ENCODE data around the gene KLHDC10. TPM values are rescaled to one million over a fixed set of nuclear protein-coding genes. Genes with fewer than 3 reads are reported as not detected.
"Not testable (repeated sequence)": the region's sequence is repeated elsewhere in the genome, so short reads cannot be mapped to it uniquely, and the experiment has no call there.

KLHDC10 gene
- polyA plus RNA-seq, 10 donors = 35.0 to 49.8 (median 42.7) TPM

DNA sequence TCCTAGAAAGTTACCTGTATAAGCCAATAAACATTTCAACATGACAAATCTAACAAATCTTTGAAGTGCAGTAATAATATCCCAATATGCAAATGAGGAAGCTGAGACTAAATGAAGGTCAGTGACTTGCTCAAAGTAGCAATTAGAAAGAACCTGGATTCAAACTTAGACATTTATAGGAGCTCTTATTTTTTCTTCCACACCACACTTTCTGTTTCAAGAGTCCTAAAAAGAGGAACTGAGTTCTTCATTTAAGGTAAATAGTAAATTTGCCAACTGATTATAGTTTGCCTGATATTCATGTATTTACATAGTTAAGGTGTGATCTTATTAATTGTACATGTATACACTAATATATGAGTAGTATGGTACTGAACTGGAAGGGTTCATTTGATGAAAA is 44.0 kb downstream of the KLHDC10 start:
- no peak for DNase-seq

DNA sequence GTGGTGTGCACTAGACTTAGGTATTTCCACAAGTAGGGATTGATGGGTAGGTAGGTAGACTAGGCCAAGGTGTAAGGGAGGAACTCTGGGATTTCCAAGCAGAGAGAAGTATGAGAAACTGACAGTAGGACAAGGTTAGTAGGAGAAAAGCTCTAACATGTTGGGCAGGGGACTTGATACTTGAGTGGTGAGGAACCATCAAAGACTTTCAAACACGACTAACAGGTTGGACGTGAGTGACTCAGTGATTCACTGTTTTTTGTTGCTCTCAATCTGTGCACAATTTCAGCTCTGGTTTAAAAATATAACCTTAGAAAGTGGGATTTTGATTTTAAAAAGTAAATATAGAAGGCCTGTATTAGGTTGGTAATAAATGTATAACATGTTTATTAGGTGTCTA is 44.4 kb downstream of the KLHDC10 start:
- no peak for DNase-seq

- DNase-seq = no peak
These were observed 48.0 kb downstream of the KLHDC10 start for GRCh38 chr7:130118294-130118693.

GRCh38 chr7:130118801-130119200 is 48.5 kb downstream of the KLHDC10 start:
- no peak for DNase-seq

GRCh38 chr7:130123501-130123900 is 53.2 kb downstream of the KLHDC10 start:
- DNase-seq = no peak

GRCh38 chr7:130124711-130125110 is 54.4 kb downstream of the KLHDC10 start:
- no peak for DNase-seq

DNA sequence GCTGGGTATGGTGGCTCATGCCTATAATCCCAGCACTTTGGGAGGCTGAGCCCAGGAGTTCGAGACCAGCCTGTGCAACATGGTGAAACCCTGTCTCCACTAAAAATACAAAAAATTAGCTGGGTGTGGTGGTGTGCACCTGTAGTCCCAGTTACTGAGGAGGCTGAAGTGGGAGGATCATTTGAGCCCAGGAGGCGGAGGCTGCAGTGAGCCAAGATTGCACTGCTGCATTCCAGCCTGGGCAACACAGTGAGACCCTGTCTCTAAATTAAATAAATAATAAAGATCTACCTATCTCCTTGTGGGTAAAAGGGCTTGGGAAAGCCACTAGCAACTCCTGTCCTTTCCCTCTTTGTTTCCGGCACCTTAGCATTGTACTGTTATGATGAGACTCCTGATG is 56.5 kb downstream of the KLHDC10 start:
- DNase-seq = not testable (repeated sequence)

GRCh38 chr7:130127404-130127803 is 57.1 kb downstream of the KLHDC10 start:
- DNase-seq = no peak

DNA sequence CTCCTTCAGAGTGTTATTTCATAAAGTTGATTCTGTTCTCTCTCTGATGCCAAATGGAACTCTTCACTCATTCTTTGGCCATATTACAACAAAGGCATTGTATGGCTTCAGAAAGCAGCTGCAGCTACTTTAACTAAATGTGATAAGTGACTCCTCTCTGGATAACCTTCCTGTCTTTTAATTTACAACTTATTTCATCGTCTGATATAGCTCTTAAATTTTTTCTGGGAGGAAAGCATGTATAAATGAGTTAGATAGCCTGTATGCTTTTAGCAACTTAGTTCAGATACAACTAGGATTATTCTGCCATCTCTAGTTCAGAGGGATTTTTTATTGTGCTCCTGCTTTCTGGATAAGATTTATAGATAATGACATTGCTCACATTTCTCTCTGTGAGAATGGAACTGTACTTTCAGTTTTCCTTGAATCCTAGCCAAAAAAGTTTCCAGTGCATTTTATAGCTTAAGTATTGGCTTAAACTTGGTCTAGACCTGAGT is 57.5 kb downstream of the KLHDC10 start:
- peak; percentile 65 to 87 (median 73) for DNase-seq

DNA sequence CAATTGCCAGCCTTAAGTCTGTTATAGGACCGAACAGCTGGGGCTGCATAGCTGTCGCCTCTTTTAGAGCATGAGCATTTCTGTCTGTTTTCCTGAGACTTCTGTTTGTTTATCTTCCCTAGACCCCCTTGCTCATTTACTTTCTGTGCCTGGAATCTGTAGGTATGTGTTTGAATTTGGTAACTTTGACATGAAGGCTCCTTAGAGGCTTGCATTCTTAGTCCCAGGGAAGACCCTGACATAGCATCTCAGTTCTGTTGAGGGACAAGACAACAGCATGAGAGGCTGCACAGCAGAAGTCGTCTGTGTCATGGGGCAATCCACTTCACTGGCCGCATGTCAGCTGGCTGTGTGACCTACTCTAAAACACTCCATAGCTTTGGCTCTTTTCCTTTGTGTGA is 58.7 kb downstream of the KLHDC10 start:
- DNase-seq = peak in 1 of 3 donors; percentile 64

- DNase-seq = no peak
These were observed 61.0 kb downstream of the KLHDC10 start for GRCh38 chr7:130131191-130131834.

DNA sequence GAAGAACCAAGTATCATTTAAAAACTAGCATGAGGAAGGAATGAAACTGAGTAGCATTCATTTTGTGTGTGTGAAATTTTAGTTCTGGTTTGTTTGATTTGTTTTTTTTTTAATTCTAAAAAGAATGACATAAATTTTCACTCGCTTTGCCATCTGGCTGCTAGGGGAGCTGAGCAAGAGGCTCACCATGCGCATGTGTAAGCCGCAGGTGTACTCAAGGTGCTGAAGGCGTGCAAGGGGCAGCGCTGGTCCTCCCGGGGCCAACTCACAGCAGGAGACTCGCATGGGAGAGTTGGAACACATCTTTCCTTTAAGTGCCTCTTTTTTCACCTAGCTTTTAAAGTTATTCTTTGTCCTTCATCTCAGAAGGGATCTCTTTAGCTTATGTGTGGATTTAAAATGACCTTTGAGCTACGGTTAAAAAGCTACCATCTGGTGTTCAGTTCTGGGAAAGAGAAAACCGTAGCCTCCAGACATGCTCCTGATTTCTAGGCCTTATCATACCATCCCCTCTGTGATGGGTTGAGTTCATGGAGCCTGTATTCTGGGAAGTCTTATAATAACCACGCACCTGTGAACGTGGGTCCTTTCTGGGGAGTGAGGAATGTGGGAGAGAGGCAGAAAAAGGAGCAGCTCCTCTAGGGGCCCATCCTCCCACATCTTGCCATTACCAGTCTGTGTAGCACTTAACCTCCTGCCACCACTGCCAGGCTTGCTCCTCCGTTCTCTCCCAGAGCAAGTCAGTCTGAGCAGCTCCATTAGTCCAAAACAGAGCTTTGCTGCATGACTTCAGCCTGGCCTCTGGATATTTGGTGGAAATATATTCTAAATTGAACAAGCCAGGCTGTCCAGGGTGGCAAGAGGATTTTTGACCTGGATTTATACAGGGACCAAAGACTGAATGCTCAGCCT is 61.9 kb downstream of the KLHDC10 start:
- DNase-seq = no peak

GRCh38 chr7:130133029-130133782 is 62.9 kb downstream of the KLHDC10 start:
- DNase-seq = no peak

- DNase-seq = no peak
These were observed 63.8 kb downstream of the KLHDC10 start for GRCh38 chr7:130134106-130134636.

DNA sequence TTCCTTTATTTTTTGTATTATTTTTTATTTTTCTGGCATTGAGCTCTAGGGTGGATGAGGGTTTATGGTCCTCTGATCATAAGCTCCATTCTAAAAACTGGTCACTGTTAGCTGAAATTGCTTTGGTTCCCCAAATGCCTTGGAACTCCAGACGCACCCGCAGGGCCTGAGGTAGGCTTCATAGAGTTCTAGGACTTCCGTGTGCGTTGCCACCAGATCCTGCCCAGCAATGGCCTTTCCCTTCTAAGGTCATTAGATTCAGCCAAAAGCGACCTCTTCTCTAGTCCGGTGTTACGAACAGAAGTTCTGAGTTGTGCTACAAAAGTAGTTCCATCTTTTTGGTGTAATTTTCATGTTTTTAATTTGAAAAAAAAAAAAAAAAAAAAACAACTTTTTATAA is 64.4 kb downstream of the KLHDC10 start:
- DNase-seq = no peak

DNA sequence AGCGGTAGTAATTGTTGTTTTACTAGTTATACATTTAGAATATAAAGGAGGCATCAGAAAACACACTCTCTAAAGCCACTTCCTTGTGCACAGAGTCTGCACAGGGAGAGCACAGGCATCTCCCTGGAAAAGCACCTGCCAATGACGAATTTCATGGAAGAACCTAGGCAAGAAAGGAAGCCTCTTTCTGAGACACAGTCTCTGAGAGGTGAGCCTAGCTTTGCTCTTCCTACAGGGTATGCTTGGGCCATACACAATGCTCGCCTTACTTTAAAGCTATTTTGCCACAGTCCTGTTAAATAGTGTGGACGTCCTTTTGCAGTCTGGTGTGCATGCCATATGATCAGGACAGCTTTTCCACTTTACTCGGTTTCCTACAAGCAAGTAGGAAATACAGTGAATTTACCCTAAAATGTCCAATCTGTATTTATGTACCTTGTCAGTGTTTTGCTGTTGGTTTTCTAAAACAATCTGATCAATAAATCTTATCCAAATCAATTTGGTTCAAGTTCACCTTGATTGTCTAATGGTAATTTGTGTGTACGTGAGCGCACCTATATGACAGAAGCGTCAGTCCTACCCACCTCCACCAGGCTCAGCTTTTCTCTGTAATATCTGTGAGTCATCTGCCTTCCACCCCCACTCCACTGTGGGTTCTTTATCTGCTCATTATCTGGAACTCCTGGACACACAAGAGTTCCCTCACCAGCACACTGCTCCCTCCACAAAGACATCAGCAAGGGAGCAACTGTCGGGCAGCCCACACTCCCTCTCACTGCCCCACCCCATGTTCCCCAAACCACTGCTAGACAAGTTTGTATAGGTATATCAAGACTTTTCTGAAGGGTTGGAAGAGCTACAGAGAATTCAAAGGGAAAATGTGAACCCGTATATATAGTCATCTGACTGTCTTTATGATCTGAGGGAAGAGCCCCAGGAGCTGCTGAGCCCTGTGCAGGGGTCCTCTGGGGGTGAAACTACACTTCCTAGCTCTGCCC is 65.2 kb downstream of the KLHDC10 start:
- no peak for DNase-seq

GRCh38 chr7:130136579-130137167 is 66.3 kb downstream of the KLHDC10 start:
- DNase-seq = no peak

- DNase-seq = no peak
These were observed 66.9 kb downstream of the KLHDC10 start for GRCh38 chr7:130137207-130137606.

GRCh38 chr7:130139193-130139960 is 69.0 kb downstream of the KLHDC10 start:
- DNase-seq = no peak

Measured in muscle of back (tissue), 11 donors.